HepG2 (cell line): ENCODE measurements around the gene GABRB1. TPM values are rescaled to one million over a fixed set of nuclear protein-coding genes. Genes with fewer than 3 reads are reported as not detected.

Experiments
- ATAC-seq: fragments of 200-7000 bp; cut with Tn5 transposase; 3 replicates; pipeline ENCODE4 v1.9.1; 2020; ENCODE audit warnings: mild to moderate bottlenecking, moderate library complexity
- BruUV-seq: library from RNA; stranded (reverse); fragments of 400-500 nt; replicated peaks from 2 replicates; lab custom pipeline; 2021; lab: Mats Ljungman, UMichigan
- CTCF ChIA-PET: fragments of 300-600 bp; formaldehyde crosslinking; extraction: SDS; loops from one replicate; lab custom pipeline; 2021; ENCODE audit warnings: low total read pairs, inconsistent platforms, low intra/inter-chr PET ratio; lab: Yijun Ruan, JAX
- POLR2A ChIA-PET: fragments of 350-600 bp; sonication (Branson Sonifier 250); formaldehyde crosslinking; loops from one replicate; lab custom pipeline; 2020; ENCODE audit warnings: antibody characterized with exemption, inconsistent platforms; lab: Yijun Ruan, JAX
- DNase-seq: peaks from one replicate; pipeline ENCODE4 v3.0.0-alpha.2; 2015; ENCODE audit warnings: low spot score
- FAIRE-seq: peaks from 3 replicates; lab custom pipeline; 2011; peaks lifted over from hg19 to GRCh38; lab: Jason Lieb, UNC
- H2AFZ ChIP-seq: one replicate; pipeline ENCODE4 v1.6.1; 2011; ENCODE audit warnings: low read length, inconsistent platforms
- H3K27ac ChIP-seq: fragments of 300-600 bp; 3 replicates; pipeline ENCODE4 v1.8.0; 2011; ENCODE audit warnings: mixed run types, mild to moderate bottlenecking, mixed read lengths, low read length, inconsistent platforms; ENCODE audit not compliant: insufficient read depth; ENCODE audit errors: extremely low read length
- H3K27me3 ChIP-seq, 2 experiments: fragments of 200-600 bp in 1 of 2; 2 replicates in 1 of 2; 3 replicates in 1 of 2; pipeline versions ENCODE4 v1.6.0 to v1.8.0; 2011; ENCODE audit warnings: low read length in 2 of 2, mild to moderate bottlenecking in 2 of 2, moderate library complexity in 2 of 2, inconsistent platforms in 1 of 2; ENCODE audit not compliant: insufficient read depth in 2 of 2, control insufficient read depth in 1 of 2
- H3K36me3 ChIP-seq, 2 experiments: fragments of 200-600 bp in 1 of 2; replicated peaks in 1 of 2; 2 replicates in 1 of 2; 3 replicates in 1 of 2; pipeline versions ENCODE4 v1.5.1 to v1.8.0; 2011; ENCODE audit warnings: low read length in 2 of 2, inconsistent platforms in 1 of 2; ENCODE audit not compliant: insufficient read depth in 2 of 2, control insufficient read depth in 1 of 2
- H3K4me1 ChIP-seq: 2 replicates; pipeline ENCODE4 v1.5.1; 2012; ENCODE audit warnings: low read length, inconsistent platforms; ENCODE audit not compliant: insufficient read depth
- H3K4me2 ChIP-seq: 2 replicates; pipeline ENCODE4 v1.6.0; 2011; ENCODE audit warnings: low read depth, low read length, inconsistent platforms
- H3K4me3 ChIP-seq, 3 experiments: fragments of 200-600 bp in 1 of 3; sonication (generic), shearing (Covaris generic) in 1 of 3; replicated peaks in 1 of 3; 2 replicates each; pipeline ENCODE4 v1.5.1; 2011 to 2016; ENCODE audit warnings: low read length in 3 of 3, inconsistent platforms in 2 of 3, low read depth in 2 of 3, mild to moderate bottlenecking in 2 of 3, control low read depth in 1 of 3, mixed read lengths in 1 of 3; ENCODE audit not compliant: insufficient read depth in 1 of 3
- H3K79me2 ChIP-seq: one replicate; pipeline ENCODE4 v1.6.1; 2011; ENCODE audit warnings: low read length, inconsistent platforms; ENCODE audit not compliant: insufficient read depth
- H3K9ac ChIP-seq: 2 replicates; pipeline ENCODE4 v1.6.0; 2011; ENCODE audit warnings: mild to moderate bottlenecking, low read depth, low read length, inconsistent platforms; ENCODE audit not compliant: insufficient read depth
- H3K9me3 ChIP-seq: 2 replicates; pipeline ENCODE4 v1.5.1; 2012; ENCODE audit warnings: mild to moderate bottlenecking, low read length
- H4K20me1 ChIP-seq: 2 replicates; pipeline ENCODE4 v1.6.0; 2011; ENCODE audit warnings: inconsistent platforms, mild to moderate bottlenecking, low read length, moderate library complexity; ENCODE audit not compliant: insufficient read depth
- CHD2 ChIP-seq: IDR thresholded peaks from 2 replicates; pipeline ENCODE4 v1.6.1; 2011; ENCODE audit warnings: low read depth, low read length, improper control_type of control experiment
- HMG20B ChIP-seq: conservative IDR thresholded peaks from 2 replicates; pipeline ENCODE4 v1.6.1; 2016; ENCODE audit warnings: missing genetic modification reagents, missing compliant biosample characterization
- NBN ChIP-seq: fragments of 450-650 bp; conservative IDR thresholded peaks from 2 replicates; pipeline ENCODE4 v1.6.1; 2017
- NFE2L1 ChIP-seq: sonication (generic); formaldehyde crosslinking; IDR thresholded peaks from 2 replicates; pipeline ENCODE4 v1.4.0; 2020; ENCODE audit warnings: missing genetic modification reagents, mild to moderate bottlenecking, borderline replicate concordance
- SIX1 ChIP-seq: sonication (generic); formaldehyde crosslinking; IDR thresholded peaks from 2 replicates; pipeline ENCODE4 v1.4.0; 2020; ENCODE audit warnings: missing genetic modification reagents, borderline replicate concordance
- ZBTB1 ChIP-seq: sonication (generic); formaldehyde crosslinking; IDR thresholded peaks from 2 replicates; pipeline ENCODE4 v1.4.0; 2020; ENCODE audit warnings: missing genetic modification reagents, borderline replicate concordance
- ZNF749 ChIP-seq: sonication (generic); formaldehyde crosslinking; IDR thresholded peaks from 2 replicates; pipeline ENCODE4 v1.8.0; 2022; ENCODE audit warnings: mild to moderate bottlenecking, missing genetic modification reagents, moderate library complexity, borderline replicate concordance
- ZSCAN20 ChIP-seq: sonication (generic); formaldehyde crosslinking; IDR thresholded peaks from 2 replicates; pipeline ENCODE4 v1.4.0; 2020; ENCODE audit warnings: missing genetic modification reagents, mild to moderate bottlenecking, borderline replicate concordance
- WGBS: methylation state at CpG from one replicate; pipeline ENCODE4 v1.1.6; 2017; ENCODE audit warnings: low lambda C conversion rate; 5-methylcytosine and 5-hydroxymethylcytosine counted together
- in situ Hi-C: cut with HindIII; loops from 2 replicates; pipeline ENCODE4 v1.10.0; 2017; ENCODE audit warnings: low pct_unique_long_range_greater_than_20kb; ENCODE audit not compliant: extremely low pct_ligation_motif_present
- intact Hi-C: fragments of 100-400 bp; cut with micrococcal nuclease; formaldehyde crosslinking; loops from one replicate; pipeline ENCODE4 v1.10.0; 2022; ENCODE audit not compliant: unreplicated experiment
- polyA plus RNA-seq, 8 experiments: library from polyadenylated mRNA; depleted of rRNA in 3 of 8; stranded (reverse) in 7 of 8; unstranded in 1 of 8; fragments of >200 nt; fragmentation: Illumina TruSeq in 4 of 8; extraction: Trizol in 4 of 8; gene quantifications; 2 replicates each; pipeline versions ENCODE4 v1.2.1 to v1.2.3, GENCODE V29; 2011 to 2016; ENCODE audit warnings: low read depth in 4 of 8, missing spikeins in 1 of 8, mixed read lengths in 1 of 8; ENCODE audit not compliant: insufficient read depth in 1 of 8
- total RNA-seq, 5 experiments: library from RNA; depleted of rRNA; stranded (reverse); fragments of >200 nt; fragmentation: Illumina TruSeq; extraction: Trizol; gene quantifications; 2 replicates each; pipeline ENCODE4 v1.2.3, GENCODE V29; 2016; ENCODE audit warnings: low read depth in 1 of 5
- TF ChIP-seq, protein P1 (sequence below): sonication (generic); formaldehyde crosslinking; IDR thresholded peaks from 2 replicates; pipeline ENCODE4 v1.8.0; 2022; ENCODE audit warnings: low read depth, missing genetic modification reagents
- TF ChIP-seq, protein P2 (sequence below): sonication (generic); formaldehyde crosslinking; IDR thresholded peaks from 2 replicates; pipeline ENCODE4 v1.9.0; 2021; ENCODE audit warnings: missing genetic modification reagents, borderline replicate concordance

Gene GABRB1
- total and polyA plus RNA-seq, 2 of the 13 experiments (the other 11 are each of a cell fraction or from before 2014, with no cell fraction given): not detected

DNA sequence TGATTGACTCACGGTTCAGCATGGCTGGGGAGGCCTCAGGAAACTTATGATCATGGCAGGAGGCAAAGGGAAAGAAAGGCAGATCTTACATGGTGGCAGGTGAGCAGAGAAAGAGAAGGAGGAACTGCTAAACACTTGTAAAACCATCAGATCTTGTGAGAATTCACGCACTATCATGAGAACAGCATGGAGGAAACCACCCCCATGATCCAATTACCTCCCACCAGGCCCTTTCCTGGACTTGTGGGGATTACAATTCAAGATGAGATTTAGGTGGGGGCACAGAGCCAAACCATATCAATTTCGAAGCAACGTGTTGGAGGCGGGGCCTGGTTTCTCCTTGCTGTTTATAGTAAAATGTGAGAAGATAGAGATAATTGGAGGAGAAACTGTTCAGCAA is 167.4 kb downstream of the GABRB1 start:
- no peak for TF ChIP-seq SIX1 (CRISPR knock-in tag)
- no peak for TF ChIP-seq NFE2L1
- TF ChIP-seq, protein P1, sequence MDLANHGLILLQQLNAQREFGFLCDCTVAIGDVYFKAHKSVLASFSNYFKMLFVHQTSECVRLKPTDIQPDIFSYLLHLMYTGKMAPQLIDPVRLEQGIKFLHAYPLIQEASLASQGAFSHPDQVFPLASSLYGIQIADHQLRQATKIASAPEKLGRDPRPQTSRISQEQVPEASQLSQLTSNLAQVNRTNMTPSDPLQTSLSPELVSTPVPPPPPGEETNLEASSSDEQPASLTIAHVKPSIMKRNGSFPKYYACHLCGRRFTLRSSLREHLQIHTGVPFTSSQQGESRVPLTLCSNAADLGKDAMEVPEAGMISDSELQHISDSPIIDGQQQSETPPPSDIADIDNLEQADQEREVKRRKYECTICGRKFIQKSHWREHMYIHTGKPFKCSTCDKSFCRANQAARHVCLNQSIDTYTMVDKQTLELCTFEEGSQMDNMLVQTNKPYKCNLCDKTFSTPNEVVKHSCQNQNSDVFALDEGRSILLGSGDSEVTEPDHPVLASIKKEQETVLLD (CRISPR knock-in tag): no peak
- TF ChIP-seq, protein P2, sequence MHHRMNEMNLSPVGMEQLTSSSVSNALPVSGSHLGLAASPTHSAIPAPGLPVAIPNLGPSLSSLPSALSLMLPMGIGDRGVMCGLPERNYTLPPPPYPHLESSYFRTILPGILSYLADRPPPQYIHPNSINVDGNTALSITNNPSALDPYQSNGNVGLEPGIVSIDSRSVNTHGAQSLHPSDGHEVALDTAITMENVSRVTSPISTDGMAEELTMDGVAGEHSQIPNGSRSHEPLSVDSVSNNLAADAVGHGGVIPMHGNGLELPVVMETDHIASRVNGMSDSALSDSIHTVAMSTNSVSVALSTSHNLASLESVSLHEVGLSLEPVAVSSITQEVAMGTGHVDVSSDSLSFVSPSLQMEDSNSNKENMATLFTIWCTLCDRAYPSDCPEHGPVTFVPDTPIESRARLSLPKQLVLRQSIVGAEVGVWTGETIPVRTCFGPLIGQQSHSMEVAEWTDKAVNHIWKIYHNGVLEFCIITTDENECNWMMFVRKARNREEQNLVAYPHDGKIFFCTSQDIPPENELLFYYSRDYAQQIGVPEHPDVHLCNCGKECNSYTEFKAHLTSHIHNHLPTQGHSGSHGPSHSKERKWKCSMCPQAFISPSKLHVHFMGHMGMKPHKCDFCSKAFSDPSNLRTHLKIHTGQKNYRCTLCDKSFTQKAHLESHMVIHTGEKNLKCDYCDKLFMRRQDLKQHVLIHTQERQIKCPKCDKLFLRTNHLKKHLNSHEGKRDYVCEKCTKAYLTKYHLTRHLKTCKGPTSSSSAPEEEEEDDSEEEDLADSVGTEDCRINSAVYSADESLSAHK: no peak
- TF ChIP-seq ZBTB1 (CRISPR knock-in tag): no peak
- no peak for TF ChIP-seq ZSCAN20 (CRISPR knock-in tag)
- no peak for TF ChIP-seq HMG20B (CRISPR knock-in tag)
- TF ChIP-seq CHD2: no peak
- no peak for TF ChIP-seq ZNF749
- no peak for TF ChIP-seq NBN
- no peak for FAIRE-seq
- H3K27ac ChIP-seq: no peak overlapping the region
- in situ Hi-C loops (no loop called here), intact Hi-C loops (no loop called here)
- 23% methylated on average over 5 of the region's 5 CpGs for WGBS
- no peaks in the 10 kb centered on the region for H4K20me1 ChIP-seq
- no peaks in the 10 kb centered on the region for H3K4me1 ChIP-seq
- H3K9me3 ChIP-seq: no peaks in the 10 kb centered on the region
- H3K79me2 ChIP-seq: no peaks in the 10 kb centered on the region
- H3K4me3 ChIP-seq: no peak overlapping the region
- H3K9ac ChIP-seq: no peak overlapping the region
- no peak for ATAC-seq
- no peak overlapping the region for H3K4me2 ChIP-seq
- H3K36me3 ChIP-seq: no peaks in the 10 kb centered on the region
- no TSS peak for BruUV-seq
- ChIA-PET CTCF (no interaction called here), POLR2A (no interaction called here)
- H3K27me3 ChIP-seq: no peaks in the 10 kb centered on the region
- DNase-seq: no peak
- no peak overlapping the region for H2AFZ ChIP-seq
